GM21576 (cell line): ENCODE results near the gene WDR7.
A peak's percentile ranks its signal among the peaks of the same experiment; 100 is the strongest.

Experiments used
- ATAC-seq: cut with Tn5 transposase; IDR thresholded peaks from one replicate; pipeline ENCODE4 v1.9.1; 2021; ENCODE audit warnings: mild to moderate bottlenecking, moderate library complexity; ENCODE audit not compliant: unreplicated experiment

WDR7 gene

DNA sequence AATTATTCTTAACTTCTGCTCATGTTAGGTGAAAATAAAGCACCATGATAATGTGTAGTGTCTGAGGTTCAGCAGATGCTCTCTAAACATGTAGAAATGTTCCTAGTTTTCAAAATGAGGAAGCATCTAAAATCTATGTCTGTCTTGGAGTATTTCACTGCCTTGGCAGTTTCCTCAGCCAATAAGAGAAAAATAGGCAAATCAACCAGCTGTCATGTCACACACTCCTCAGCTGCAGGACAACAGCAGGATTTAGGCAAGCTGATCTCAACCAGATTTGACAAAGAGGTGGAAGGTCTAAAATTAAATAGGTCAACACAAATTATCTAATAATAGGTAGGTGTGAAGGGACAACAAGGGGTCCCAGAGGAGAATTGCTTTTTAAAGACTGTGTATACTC is 331.6 kb downstream of the WDR7 start:
- ATAC-seq, result no peak

DNA sequence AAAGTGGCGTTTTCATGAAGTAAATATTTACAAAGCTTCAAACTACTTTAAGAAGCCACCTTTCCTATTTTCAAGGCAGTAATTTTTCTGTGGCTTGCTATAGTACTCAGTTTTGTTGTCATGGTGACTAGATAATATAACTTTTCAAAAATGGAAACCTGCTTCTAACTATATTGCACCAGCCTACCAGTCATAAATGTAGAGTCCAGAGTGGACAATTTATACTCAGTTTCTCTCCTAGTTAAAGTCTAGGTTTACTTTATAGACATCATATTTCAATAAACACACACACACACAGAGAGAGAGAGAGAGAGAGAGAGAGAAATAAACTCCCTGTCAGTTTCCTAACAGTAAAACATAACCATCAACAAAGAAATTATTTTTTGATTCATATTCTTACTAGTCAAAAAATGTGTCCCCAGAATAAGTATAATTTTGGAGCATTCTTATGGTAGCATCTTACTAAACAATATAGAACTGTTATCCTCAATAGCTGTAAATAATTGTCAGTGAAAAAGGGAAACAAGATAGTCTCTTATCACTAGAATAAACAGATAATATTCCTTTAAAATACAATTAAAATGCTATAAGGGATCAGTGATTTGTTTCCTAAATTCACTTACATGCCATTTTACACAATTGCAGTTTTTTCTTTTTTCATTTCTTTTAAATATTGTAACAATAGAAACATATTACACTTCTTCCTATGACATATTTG is 332.3 kb downstream of the WDR7 start:
- no peak for ATAC-seq

- no peak for ATAC-seq
Observed at GRCh38 chr18:56984731-56985130, 333.6 kb downstream of the WDR7 start.

DNA sequence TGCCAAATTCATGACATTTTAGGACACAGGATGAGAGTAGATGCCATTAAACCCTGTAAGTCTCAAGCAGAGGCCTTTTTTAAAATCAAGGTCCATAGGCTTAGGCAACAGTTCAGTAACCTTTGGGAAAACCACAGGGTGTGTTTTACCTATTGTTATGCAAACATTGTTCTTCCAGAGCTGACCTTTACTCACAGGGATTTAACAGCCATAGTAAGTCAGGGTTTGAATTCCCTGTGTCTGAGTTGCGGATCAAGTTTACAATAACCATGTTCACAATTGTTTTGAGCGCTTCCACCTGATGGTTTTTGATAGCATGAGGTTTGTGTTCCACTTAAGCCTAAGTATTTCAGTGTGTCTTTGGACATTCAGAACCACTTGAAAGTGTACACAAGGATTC is 335.7 kb downstream of the WDR7 start:
- no peak for ATAC-seq

GRCh38 chr18:56987236-56987635 is 336.1 kb downstream of the WDR7 start:
- ATAC-seq, result no peak

GRCh38 chr18:56988022-56988421 is 336.9 kb downstream of the WDR7 start:
- ATAC-seq, result no peak

DNA sequence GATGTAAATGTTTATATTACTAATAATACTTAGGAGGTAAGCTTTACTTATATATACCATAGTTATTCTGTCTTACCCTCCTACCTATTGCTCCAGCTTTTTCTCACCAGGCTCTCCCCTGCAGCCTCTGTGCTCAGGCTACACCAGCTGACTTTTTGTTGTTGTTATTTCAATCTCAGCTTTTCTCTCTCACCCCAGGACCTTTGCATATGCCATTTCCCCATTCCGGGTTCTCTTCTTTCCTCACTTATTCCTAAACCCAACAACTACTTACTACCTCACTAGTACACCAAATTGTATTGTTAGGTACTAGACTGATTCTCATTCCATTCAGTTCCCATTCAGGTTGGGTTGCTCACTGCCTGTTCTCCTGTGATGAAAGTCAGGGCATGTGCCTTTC is 339.5 kb downstream of the WDR7 start:
- ATAC-seq, result no peak

GRCh38 chr18:56992777-56993176 is 341.6 kb downstream of the WDR7 start:
- ATAC-seq, result no peak

DNA sequence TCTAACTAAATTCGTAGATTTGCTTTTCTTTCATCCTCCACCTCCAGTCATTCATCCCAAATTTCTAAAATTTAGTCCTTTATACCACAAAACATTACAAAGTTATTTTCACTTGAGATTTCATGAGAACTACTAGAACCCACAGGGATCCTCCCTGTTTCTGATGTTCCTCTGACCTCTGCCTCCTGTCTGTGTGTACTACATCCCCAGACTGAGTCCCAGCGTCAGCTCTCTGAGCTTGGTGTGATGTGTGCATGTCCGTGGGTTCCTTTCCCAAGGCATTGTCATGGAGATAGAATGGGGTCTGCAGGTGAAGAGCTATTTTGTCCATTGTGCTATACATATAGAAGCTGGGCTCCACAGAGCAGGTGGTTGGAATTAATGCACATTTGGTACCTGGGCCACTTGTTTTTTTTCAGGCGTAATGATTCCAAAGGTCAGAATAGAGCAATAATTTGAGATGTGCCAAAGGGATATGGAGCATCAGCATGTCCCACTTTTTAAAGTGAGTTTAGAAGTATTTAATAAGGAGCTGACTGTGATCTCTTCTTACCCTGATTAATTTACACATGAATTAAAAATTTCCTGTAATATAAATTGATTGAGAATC is 344.5 kb downstream of the WDR7 start:
- ATAC-seq, result no peak

- ATAC-seq, result no peak
Observed at GRCh38 chr18:56997200-56997599, 346.0 kb downstream of the WDR7 start.

GRCh38 chr18:56999823-57000222 is 348.7 kb downstream of the WDR7 start:
- no peak for ATAC-seq

- ATAC-seq, result no peak
Observed at GRCh38 chr18:57002627-57003026, 351.5 kb downstream of the WDR7 start.

DNA sequence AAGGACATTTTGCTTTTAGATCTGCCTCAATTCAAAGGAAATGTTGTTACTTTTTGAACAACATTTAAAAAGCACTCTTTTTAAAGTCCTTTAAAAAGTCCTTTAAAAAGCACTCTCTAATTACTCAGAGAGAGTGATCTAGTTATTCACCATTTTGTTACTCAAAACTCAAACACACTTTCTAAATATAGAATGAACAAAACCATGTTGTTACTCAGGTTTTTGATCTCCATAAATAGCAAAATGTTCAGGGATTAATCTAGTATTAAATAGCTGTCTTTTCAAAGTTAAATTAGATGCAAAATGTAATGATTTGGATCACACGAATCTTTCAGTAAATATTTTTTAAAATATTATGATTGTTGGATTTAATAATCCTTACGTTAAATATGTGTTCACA is 352.2 kb downstream of the WDR7 start:
- ATAC-seq, result no peak

DNA sequence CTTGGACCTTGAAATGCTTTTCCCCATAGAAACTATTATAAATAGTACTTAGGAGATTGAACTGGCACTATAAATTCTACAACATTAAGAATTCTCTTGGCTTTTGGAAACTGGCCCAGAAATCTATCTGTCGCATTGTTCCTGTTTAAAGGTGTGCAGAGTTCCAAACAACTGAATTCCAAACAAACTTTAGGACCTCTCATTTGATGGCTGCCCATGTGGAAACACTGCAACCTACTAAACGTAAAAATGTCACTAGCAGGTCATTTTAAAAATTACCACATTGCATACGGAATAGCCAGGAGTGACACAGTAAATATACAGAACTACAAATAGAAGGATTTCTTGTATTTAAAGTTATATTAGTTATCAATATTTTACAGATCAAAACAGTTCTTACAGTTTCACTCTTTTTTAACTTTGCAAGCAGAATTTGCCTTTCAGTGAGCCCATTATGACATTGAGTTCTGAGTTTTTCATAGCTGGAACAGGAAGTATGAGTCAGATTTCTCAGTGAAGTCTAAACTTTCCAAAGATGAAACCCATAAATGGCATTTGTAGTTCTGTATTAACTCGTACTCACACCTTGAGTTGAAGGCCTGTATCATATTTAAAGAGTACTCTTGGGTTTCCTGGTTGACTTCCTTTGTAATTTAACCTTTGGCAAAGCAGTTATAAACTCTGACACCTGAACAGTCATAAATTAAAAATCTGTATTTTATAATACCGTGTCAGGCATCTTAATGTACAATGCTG is 353.4 kb downstream of the WDR7 start:
- ATAC-seq, result peak; percentile 98

DNA sequence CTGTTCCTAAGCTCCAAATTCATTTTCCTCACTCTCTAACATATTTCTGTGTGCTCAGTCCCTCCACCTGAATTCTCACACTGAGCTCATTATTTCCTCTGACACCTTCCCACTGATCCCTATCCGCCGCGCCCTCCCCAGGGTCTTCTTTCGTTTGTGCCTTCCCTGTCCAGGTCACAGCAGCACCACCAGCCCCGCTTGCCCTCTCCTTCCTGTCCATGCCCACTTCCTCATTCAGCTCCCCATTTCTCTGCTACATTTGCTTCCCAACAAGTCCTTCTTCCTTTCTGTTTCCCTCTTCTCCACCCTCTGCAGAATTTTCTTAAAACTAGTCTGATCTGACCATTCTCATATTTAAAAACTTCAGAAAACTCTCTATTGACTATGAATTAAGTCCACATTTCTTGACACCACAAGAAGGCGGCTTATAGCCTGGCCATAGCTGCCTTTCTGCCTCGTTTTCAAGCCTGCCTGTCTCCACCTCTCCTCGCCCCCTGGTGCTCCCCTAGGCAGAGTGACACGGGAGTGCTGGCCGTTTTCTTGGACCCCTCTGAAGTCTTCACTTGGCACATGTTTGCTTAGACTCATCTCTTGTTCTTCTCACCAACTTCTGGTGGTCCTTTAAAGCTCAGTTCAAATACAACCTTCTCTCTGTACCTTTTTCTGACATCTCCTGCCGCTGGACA is 357.0 kb downstream of the WDR7 start:
- ATAC-seq, result no peak

DNA sequence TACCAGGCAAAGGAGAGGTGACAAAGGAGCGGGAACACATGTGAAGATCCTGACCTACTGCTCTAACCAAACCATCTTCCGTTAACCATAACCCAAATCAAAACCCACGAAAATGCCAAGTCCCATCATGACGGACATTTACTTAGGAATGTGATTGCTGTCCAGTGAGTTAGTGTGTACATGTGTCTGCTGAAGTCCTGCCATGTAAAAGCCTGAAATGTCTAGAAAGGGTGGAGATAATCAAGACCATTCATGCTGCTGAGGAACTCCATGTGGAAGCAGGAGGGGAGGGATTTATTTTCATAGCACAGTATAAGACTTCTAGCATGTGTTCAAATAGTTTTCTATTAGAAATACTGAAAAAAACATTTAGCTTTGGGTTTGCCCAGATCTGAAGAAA is 358.7 kb downstream of the WDR7 start:
- no peak for ATAC-seq

- no peak for ATAC-seq
Observed at GRCh38 chr18:57014772-57015413, 363.7 kb downstream of the WDR7 start.

GRCh38 chr18:57015451-57015850 is 364.3 kb downstream of the WDR7 start:
- ATAC-seq, result no peak

DNA sequence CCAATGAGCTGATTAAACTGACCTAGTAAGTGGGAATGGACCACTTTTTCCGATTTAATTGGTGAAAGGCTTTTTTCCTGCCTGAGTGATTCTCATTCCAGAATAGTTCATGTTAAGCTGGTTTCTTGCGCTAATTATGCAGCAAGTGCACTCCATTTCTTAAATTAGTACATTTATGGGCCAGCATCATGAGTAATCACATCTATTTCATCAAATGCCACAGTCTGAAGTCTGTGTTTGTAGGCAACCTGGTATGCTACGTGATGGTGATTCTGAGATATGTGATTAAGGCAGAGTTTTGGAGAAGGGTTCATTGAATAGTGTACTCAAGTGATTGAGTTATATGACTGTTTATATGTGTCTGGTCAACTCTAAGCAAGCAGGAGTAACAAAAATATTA is 367.7 kb downstream of the WDR7 start:
- ATAC-seq, result no peak

- ATAC-seq, result no peak
Observed at GRCh38 chr18:57022716-57023115, 371.6 kb downstream of the WDR7 start.

GRCh38 chr18:57023275-57023882 is 372.2 kb downstream of the WDR7 start:
- ATAC-seq, result peak; percentile 45
